Activated CD4-positive, alpha-beta T cell treated with anti-CD3 and anti-CD28 coated beads, Interleukin-10, Interleukin-2, amounts not matched to agents 100 ng/mL and 50 ng/mL, durations not matched to agents 16 hours and 8 hours (primary cell): ENCODE measurements around the gene LARGE1.

Source experiments
- DNase-seq: peaks from one replicate; pipeline ENCODE4 v3.0.0-alpha.2; 2020

LARGE1 gene

GRCh38 chr22:33274214-33275072 is 645.8 kb downstream of the LARGE1 start:
- DNase-seq: peak; percentile 26

- no peak for DNase-seq
Observed at GRCh38 chr22:33272871-33273270, 647.4 kb downstream of the LARGE1 start.

- DNase-seq: no peak
Observed at GRCh38 chr22:33272180-33272579, 648.1 kb downstream of the LARGE1 start.

- no peak for DNase-seq
Observed at GRCh38 chr22:33271390-33272161, 648.7 kb downstream of the LARGE1 start.

GRCh38 chr22:33270596-33270995 is 649.7 kb downstream of the LARGE1 start:
- no peak for DNase-seq

GRCh38 chr22:33261699-33262098 is 658.6 kb downstream of the LARGE1 start:
- no peak for DNase-seq

GRCh38 chr22:33260498-33260897 is 659.8 kb downstream of the LARGE1 start:
- no peak for DNase-seq

- DNase-seq: no peak
Observed at GRCh38 chr22:33255791-33256190, 664.5 kb downstream of the LARGE1 start.

- no peak for DNase-seq
Observed at GRCh38 chr22:33248948-33249347, 671.3 kb downstream of the LARGE1 start.

- no peak for DNase-seq
Observed at GRCh38 chr22:33247758-33248157, 672.5 kb downstream of the LARGE1 start.

- DNase-seq: no peak
Observed at GRCh38 chr22:33242078-33242477, 678.2 kb downstream of the LARGE1 start.

- DNase-seq: no peak
Observed at GRCh38 chr22:33240888-33241475, 679.3 kb downstream of the LARGE1 start.

GRCh38 chr22:33232071-33232470 is 688.2 kb downstream of the LARGE1 start:
- DNase-seq: no peak

GRCh38 chr22:33227791-33228190 is 692.5 kb downstream of the LARGE1 start:
- no peak for DNase-seq

- no peak for DNase-seq
Observed at GRCh38 chr22:33224841-33225240, 695.4 kb downstream of the LARGE1 start.
